Right atrium auricular region (tissue), 2 donors: ENCODE data around the gene MPPED2. TPM values are rescaled to one million over a fixed set of nuclear protein-coding genes. Genes with fewer than 3 reads are reported as not detected.

ENCODE experiments used
- DNase-seq: peaks from one replicate; pipeline ENCODE4 v3.0.0-alpha.2; 2019; ENCODE audit warnings: low spot score
- H3K27ac ChIP-seq, 2 donors: fragments of 200-600 bp; sonication (generic); 1 replicate in 1 of 2; 2 replicates in 1 of 2; pipeline ENCODE4 v1.5.1; 2016 to 2019
- H3K27me3 ChIP-seq, 2 donors: fragments of 200-600 bp; sonication (generic); one replicate each; pipeline versions ENCODE4 v1.5.1 to v1.6.0; 2017 to 2019
- H3K36me3 ChIP-seq: fragments of 200-600 bp; sonication (generic); one replicate; pipeline ENCODE4 v1.5.1; 2016
- H3K4me1 ChIP-seq, 2 donors: fragments of 200-600 bp; sonication (generic); one replicate each; pipeline versions ENCODE4 v1.5.1 to v1.6.0; 2017 to 2019
- H3K4me3 ChIP-seq, 2 donors: fragments of 200-600 bp; sonication (generic); 1 replicate in 1 of 2; 2 replicates in 1 of 2; pipeline ENCODE4 v1.5.1; 2017 to 2019; ENCODE audit warnings: mild to moderate bottlenecking in 1 of 2, moderate library complexity in 1 of 2
- H3K9me3 ChIP-seq, 2 donors: fragments of 200-600 bp; sonication (generic); one replicate each; pipeline ENCODE4 v1.5.1; 2019
- CTCF ChIP-seq, 2 donors: fragments of 200-600 bp; sonication (generic); IDR thresholded peaks; one replicate each; pipeline ENCODE4 v1.5.1; 2019; ENCODE audit warnings: antibody characterized with exemption in 2 of 2
- total RNA-seq, 2 donors: library from RNA; depleted of rRNA; stranded (reverse); fragments of >200 nt; gene quantifications; one replicate each; pipeline ENCODE4 v1.1.0, GENCODE V29; 2016

The MPPED2 gene
- total RNA-seq, 2 donors from 2014 or later: 1.1 to 1.6 TPM

- Histone ChIP-seq H3K9me3 (no peaks in the 10 kb centered on the region), H3K27ac (no peak overlapping the region), H3K4me3 (no peak overlapping the region), H3K4me1 (no peaks in the 10 kb centered on the region), H3K36me3 (no peaks in the 10 kb centered on the region), H3K27me3 (no peaks in the 10 kb centered on the region)
- no peak for DNase-seq
- TF ChIP-seq CTCF (IDR thresholded peaks at IDR 0.05): no peak
These were observed 221.9 kb downstream of the MPPED2 start for GRCh38 chr11:30364139-30364836.

GRCh38 chr11:30360741-30361140 is 225.4 kb downstream of the MPPED2 start:
- Histone ChIP-seq H3K27ac (no peak overlapping the region), H3K4me3 (no peak overlapping the region), H3K4me1 (peaks cover 0 to 7% of the 10 kb centered on the region in 2 donors), H3K36me3 (no peaks in the 10 kb centered on the region), H3K9me3 (no peaks in the 10 kb centered on the region), H3K27me3 (no peaks in the 10 kb centered on the region)
- TF ChIP-seq CTCF (IDR thresholded peaks at IDR 0.05): no peak
- no peak for DNase-seq
